HepG2 (cell line): ENCODE results near the gene EMILIN1. TPM values are rescaled to one million over a fixed set of nuclear protein-coding genes. Genes with fewer than 3 reads are reported as not detected.
A peak's percentile ranks its signal among the peaks of the same experiment; 100 is the strongest.

ENCODE experiments used
- HNF4A ChIP-seq: sonication (generic); formaldehyde crosslinking; IDR thresholded peaks from 2 replicates; pipeline ENCODE4 v1.4.0; 2020; ENCODE audit warnings: missing genetic modification reagents
- SMAD9 ChIP-seq: sonication (generic); formaldehyde crosslinking; IDR thresholded peaks from 2 replicates; pipeline ENCODE4 v1.5.1; 2020; ENCODE audit warnings: mild to moderate bottlenecking, missing genetic modification reagents
- SNAPC2 ChIP-seq: sonication (generic); formaldehyde crosslinking; IDR thresholded peaks from 2 replicates; pipeline ENCODE4 v1.8.1; 2022; ENCODE audit warnings: mild to moderate bottlenecking, missing genetic modification reagents
- TCF7 ChIP-seq: sonication (generic); IDR thresholded peaks from 2 replicates; pipeline ENCODE4 v1.6.1; 2016; ENCODE audit warnings: antibody characterized with exemption, low read depth
- TEAD3 ChIP-seq: optimal IDR thresholded peaks from 2 replicates; pipeline ENCODE3; 2016; ENCODE audit warnings: borderline replicate concordance
- ZNF224 ChIP-seq: sonication (generic); formaldehyde crosslinking; IDR thresholded peaks from 2 replicates; pipeline ENCODE4 v1.5.0; 2020; ENCODE audit warnings: mild to moderate bottlenecking, missing genetic modification reagents
- ZNF781 ChIP-seq: sonication (generic); formaldehyde crosslinking; IDR thresholded peaks from 2 replicates; pipeline ENCODE4 v1.5.1; 2020; ENCODE audit warnings: borderline replicate concordance, mild to moderate bottlenecking, missing genetic modification reagents; ENCODE audit errors: not compliant biosample characterization
- ZSCAN31 ChIP-seq: sonication (generic); formaldehyde crosslinking; IDR thresholded peaks from 2 replicates; pipeline ENCODE4 v1.5.0; 2020; ENCODE audit warnings: low read depth, mild to moderate bottlenecking, missing genetic modification reagents
- polyA plus RNA-seq, 8 experiments: library from polyadenylated mRNA; depleted of rRNA in 3 of 8; stranded (reverse) in 7 of 8; unstranded in 1 of 8; fragments of >200 nt; fragmentation: Illumina TruSeq in 4 of 8; extraction: Trizol in 4 of 8; gene quantifications; 2 replicates each; pipeline versions ENCODE4 v1.2.1 to v1.2.3, GENCODE V29; 2011 to 2016; ENCODE audit warnings: low read depth in 4 of 8, missing spikeins in 1 of 8, mixed read lengths in 1 of 8; ENCODE audit not compliant: insufficient read depth in 1 of 8
- total RNA-seq, 5 experiments: library from RNA; depleted of rRNA; stranded (reverse); fragments of >200 nt; fragmentation: Illumina TruSeq; extraction: Trizol; gene quantifications; 2 replicates each; pipeline ENCODE4 v1.2.3, GENCODE V29; 2016; ENCODE audit warnings: low read depth in 1 of 5
- TF ChIP-seq, protein P1 (sequence below): sonication (generic); formaldehyde crosslinking; IDR thresholded peaks from 2 replicates; pipeline ENCODE4 v1.8.0; 2023; ENCODE audit warnings: mild to moderate bottlenecking, missing genetic modification reagents
- TF ChIP-seq, protein P2 (sequence below): sonication (generic); formaldehyde crosslinking; IDR thresholded peaks from 2 replicates; pipeline ENCODE4 v1.4.0; 2020; ENCODE audit warnings: missing genetic modification reagents, borderline replicate concordance

Gene EMILIN1
- total and polyA plus RNA-seq, 2 of the 13 experiments (the other 11 are each of a cell fraction or from before 2014, with no cell fraction given): 8.1 to 9.7 TPM

DNA sequence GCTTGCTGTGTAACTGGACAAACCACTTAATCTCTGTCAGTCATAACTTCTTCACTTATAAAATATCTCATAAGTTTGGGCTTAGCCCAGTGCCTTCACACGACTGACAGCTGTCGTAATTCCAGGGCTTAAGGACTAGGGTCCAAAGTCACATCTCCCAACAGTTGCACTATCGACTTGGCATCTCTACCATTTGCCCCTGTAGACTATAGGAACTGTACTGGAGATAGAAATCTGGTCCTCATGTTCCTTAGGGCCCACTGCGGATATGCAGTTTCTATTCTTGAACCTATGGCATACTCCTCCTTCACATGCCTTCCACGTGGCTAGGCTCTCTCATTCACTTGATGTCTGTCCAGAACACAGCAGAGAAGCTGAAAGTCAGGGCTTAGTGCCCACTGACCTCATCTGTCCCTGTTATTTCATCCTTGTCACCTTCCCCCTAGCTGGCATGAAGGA is 47.9 kb downstream of the EMILIN1 start (continued):
- TF ChIP-seq, protein P1, sequence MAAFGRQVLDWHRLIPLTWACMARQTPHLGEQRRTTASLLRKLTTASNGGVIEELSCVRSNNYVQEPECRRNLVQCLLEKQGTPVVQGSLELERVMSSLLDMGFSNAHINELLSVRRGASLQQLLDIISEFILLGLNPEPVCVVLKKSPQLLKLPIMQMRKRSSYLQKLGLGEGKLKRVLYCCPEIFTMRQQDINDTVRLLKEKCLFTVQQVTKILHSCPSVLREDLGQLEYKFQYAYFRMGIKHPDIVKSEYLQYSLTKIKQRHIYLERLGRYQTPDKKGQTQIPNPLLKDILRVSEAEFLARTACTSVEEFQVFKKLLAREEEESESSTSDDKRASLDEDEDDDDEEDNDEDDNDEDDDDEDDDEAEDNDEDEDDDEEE (CRISPR knock-in tag): no peak
- TF ChIP-seq SMAD9 (CRISPR knock-in tag): no peak
- no peak for TF ChIP-seq TCF7
- TF ChIP-seq TEAD3 (CRISPR knock-in tag): no peak
- TF ChIP-seq, protein P2, sequence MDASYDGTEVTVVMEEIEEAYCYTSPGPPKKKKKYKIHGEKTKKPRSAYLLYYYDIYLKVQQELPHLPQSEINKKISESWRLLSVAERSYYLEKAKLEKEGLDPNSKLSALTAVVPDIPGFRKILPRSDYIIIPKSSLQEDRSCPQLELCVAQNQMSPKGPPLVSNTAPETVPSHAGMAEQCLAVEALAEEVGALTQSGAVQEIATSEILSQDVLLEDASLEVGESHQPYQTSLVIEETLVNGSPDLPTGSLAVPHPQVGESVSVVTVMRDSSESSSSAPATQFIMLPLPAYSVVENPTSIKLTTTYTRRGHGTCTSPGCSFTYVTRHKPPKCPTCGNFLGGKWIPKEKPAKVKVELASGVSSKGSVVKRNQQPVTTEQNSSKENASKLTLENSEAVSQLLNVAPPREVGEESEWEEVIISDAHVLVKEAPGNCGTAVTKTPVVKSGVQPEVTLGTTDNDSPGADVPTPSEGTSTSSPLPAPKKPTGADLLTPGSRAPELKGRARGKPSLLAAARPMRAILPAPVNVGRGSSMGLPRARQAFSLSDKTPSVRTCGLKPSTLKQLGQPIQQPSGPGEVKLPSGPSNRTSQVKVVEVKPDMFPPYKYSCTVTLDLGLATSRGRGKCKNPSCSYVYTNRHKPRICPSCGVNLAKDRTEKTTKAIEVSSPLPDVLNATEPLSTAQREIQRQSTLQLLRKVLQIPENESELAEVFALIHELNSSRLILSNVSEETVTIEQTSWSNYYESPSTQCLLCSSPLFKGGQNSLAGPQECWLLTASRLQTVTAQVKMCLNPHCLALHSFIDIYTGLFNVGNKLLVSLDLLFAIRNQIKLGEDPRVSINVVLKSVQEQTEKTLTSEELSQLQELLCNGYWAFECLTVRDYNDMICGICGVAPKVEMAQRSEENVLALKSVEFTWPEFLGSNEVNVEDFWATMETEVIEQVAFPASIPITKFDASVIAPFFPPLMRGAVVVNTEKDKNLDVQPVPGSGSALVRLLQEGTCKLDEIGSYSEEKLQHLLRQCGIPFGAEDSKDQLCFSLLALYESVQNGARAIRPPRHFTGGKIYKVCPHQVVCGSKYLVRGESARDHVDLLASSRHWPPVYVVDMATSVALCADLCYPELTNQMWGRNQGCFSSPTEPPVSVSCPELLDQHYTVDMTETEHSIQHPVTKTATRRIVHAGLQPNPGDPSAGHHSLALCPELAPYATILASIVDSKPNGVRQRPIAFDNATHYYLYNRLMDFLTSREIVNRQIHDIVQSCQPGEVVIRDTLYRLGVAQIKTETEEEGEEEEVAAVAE (CRISPR knock-in tag): no peak
- TF ChIP-seq ZNF781 (CRISPR knock-in tag): no peak
- peak; percentile 89 for TF ChIP-seq HNF4A (CRISPR knock-in tag)
- no peak for TF ChIP-seq SNAPC2
- TF ChIP-seq ZNF224 (CRISPR knock-in tag): no peak
- TF ChIP-seq ZSCAN31 (CRISPR knock-in tag): no peak
